Stomach (tissue), 4 donors: ENCODE measurements around the gene SEZ6L2.

Experiments
- CTCF ChIP-seq, 7 experiments: fragments of 450-650 bp in 4 of 7; fragments of 200-600 bp in 3 of 7; sonication (generic) in 3 of 7; IDR thresholded peaks; one replicate each; pipeline ENCODE4 v1.5.1; 2016 to 2019; ENCODE audit warnings: antibody characterized with exemption in 7 of 7, control low read depth in 2 of 7, mild to moderate bottlenecking in 1 of 7
- EP300 ChIP-seq: sonication (generic); formaldehyde crosslinking; IDR thresholded peaks from one replicate; pipeline ENCODE4 v1.6.1; 2017; ENCODE audit warnings: antibody characterized with exemption
- POLR2AphosphoS5 ChIP-seq, 3 donors: sonication (generic); formaldehyde crosslinking; IDR thresholded peaks; one replicate each; pipeline ENCODE4 v1.6.1; 2016; ENCODE audit warnings: antibody characterized with exemption in 3 of 3

- TF ChIP-seq POLR2AphosphoS5 (IDR thresholded peaks at IDR 0.05) = no peak
- TF ChIP-seq CTCF (IDR thresholded peaks at IDR 0.05) = no peak
- TF ChIP-seq EP300 = no peak
These were observed 40.4 kb downstream of the SEZ6L2 start for GRCh38 chr16:29858974-29859373.
